GM23338 (cell line): ENCODE data around the gene CFAP251.

Experiments
- CREB1 ChIP-seq: fragments of 250-450 bp; sonication (Bioruptor Pico); IDR thresholded peaks from 2 replicates; pipeline ENCODE4 v1.5.0; 2020; ENCODE audit warnings: low read depth, mild to moderate bottlenecking, moderate library complexity
- CTCF ChIP-seq, 2 experiments: fragments of 200-600 bp in 1 of 2; sonication (generic) in 1 of 2; conservative IDR thresholded peaks; 2 replicates each; pipeline versions ENCODE4 v1.5.1 to v1.6.1; 2016 to 2017; ENCODE audit warnings: antibody characterized with exemption in 2 of 2, low read depth in 2 of 2, mild to moderate bottlenecking in 2 of 2, moderate library complexity in 1 of 2
- ETS1 ChIP-seq: IDR thresholded peaks from 2 replicates; pipeline ENCODE4 v1.6.1; 2016; ENCODE audit warnings: antibody characterized with exemption
- EZH2 ChIP-seq: fragments of 200-600 bp; sonication (generic); IDR thresholded peaks from one replicate; pipeline ENCODE4 v1.8.0; 2017; ENCODE audit warnings: antibody characterized with exemption, mild to moderate bottlenecking, low read depth; ENCODE audit not compliant: unreplicated experiment
- EZH2phosphoT487 ChIP-seq: fragments of 200-600 bp; sonication (generic); IDR thresholded peaks from one replicate; pipeline ENCODE4 v1.8.1; 2018; ENCODE audit warnings: antibody characterized with exemption; ENCODE audit not compliant: unreplicated experiment
- JUNB ChIP-seq: IDR thresholded peaks from one replicate; pipeline ENCODE4 v1.6.1; 2016; ENCODE audit warnings: antibody characterized with exemption; ENCODE audit not compliant: unreplicated experiment
- NANOG ChIP-seq: IDR thresholded peaks from 2 replicates; pipeline ENCODE4 v1.6.1; 2016; ENCODE audit warnings: antibody characterized with exemption, borderline replicate concordance
- POLR2AphosphoS5 ChIP-seq: IDR thresholded peaks from 2 replicates; pipeline ENCODE4 v1.6.1; 2016; ENCODE audit warnings: antibody characterized with exemption, low read depth
- REST ChIP-seq: IDR thresholded peaks from one replicate; pipeline ENCODE4 v1.6.1; 2018; ENCODE audit warnings: antibody characterized with exemption; ENCODE audit not compliant: unreplicated experiment
- ZNF114 ChIP-seq: fragments of 250-450 bp; sonication (Bioruptor Pico); IDR thresholded peaks from 2 replicates; pipeline ENCODE4 v1.5.0; 2020; ENCODE audit warnings: mild to moderate bottlenecking, moderate library complexity

DNA sequence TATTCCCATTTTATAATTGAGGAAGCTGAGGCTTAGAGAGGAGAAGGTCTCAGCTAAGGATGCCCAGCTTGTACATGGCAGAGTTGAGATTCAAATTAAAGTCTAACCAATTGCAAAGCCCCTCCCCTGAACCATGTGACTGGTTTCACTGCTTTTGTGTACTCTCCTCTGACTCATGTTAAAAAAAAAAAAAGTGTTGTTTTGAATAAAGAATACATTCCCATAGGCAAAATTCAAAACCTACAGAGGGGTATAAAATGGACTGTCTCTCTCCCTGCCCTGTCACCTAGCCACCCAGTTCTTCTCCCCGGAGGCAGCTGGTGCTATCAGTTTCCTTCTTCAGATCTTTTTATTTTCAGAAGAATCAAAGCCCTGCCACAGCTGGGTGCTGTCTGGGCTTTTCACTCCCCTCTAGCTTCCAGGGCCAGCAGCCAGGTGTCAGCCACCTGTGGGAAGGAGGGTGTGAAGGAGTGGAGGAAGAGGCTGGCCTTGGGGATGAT is 24.4 kb upstream of the CFAP251 start:
- TF ChIP-seq CREB1 (CRISPR knock-in tag), result no peak
- TF ChIP-seq ETS1, result no peak
- TF ChIP-seq CTCF (conservative IDR thresholded peaks at IDR 0.05; ENCODE audit: low read depth in 2 of 2), result no peak
- TF ChIP-seq EZH2, result no peak
- no peak for TF ChIP-seq POLR2AphosphoS5
- TF ChIP-seq REST, result no peak
- no peak for TF ChIP-seq ZNF114 (CRISPR knock-in tag)
- TF ChIP-seq NANOG, result no peak
- TF ChIP-seq EZH2phosphoT487, result no peak
- TF ChIP-seq JUNB, result no peak
